Measurements from ENCODE around the gene PHF1. TPM values are rescaled to one million over a fixed set of nuclear protein-coding genes. Genes with fewer than 3 reads are reported as not detected.

PHF1 gene
- total and polyA plus RNA-seq, 2 of the 13 experiments (the other 11 are each of a cell fraction or from before 2014, with no cell fraction given) = 25.4 to 61.9 TPM

DNA sequence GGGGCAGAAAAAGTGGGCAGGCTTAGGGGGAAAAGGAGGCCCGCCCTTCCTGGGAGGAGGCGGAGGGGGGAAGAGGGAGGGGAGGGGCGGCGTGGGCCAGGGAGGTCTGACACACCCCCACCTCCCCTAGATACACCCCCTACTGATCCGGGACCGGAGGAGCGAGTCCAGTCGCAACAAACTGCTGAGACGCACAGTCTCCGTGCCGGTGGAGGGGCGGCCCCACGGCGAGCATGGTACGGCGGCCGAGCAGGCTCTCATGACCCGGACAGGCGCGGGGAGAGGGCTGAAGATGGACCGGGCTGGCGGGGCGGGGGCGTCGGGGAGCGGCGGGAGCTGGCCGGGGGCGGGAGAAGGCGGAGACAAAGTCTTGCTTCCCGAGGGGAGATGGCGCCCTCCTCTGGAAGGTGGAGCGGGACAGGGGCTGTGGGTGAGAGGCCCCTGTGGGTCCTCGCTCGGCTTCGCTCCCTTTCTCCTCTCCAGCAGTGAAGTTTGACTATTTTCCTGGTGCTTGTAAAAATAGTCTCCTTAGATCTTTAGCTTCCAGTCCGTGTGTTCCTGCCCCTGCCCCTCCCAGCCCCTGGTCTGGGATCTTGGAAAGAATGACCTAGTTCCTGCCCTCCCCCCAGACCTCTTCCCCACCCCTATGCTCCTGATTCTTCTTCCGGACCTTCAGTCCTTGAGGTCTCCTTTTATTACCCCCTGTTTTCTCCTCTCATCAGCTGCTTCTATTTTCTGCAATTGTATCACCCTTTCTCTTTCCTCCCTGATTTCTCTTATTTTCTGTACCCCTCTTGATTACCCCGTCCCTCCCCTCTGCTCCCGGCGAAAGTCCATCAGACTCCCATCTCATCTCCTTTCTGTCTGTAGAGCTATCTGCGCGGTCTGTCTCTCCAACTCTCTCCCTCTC, 15.1 kb downstream of the PHF1 start (continued):
- peak; percentile 93; the same call in 1 of the 2 replicates for TF ChIP-seq AHR (CRISPR knock-in tag; IDR thresholded peaks at IDR 0.05)
- TF ChIP-seq, protein P1, sequence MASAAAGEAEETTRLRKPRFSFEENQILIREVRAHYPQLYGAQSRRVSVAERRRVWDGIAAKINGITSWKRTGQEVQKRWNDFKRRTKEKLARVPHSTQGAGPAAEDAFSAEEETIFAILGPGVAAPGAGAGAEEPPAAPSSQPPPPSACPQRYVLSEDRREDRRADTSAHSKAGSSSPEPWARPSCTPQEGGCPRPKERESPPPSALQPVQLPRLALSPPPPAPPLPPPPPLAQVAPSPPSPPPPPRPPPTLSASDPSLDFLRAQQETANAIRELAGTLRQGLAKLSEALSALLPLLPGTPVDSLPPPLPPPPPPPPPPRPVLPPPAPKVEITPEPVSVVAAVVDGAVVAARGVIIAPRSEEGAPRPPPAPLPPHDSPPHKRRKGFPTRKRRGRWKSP (CRISPR knock-in tag; IDR thresholded peaks at IDR 0.05) = no peak
- no peak for TF ChIP-seq HNF4G (IDR thresholded peaks at IDR 0.05; ENCODE audit: borderline replicate concordance, low read depth, low read length)
- no peak; the same call in 1 of the 2 replicates for TF ChIP-seq HNF4G (CRISPR knock-in tag; IDR thresholded peaks at IDR 0.05; ENCODE audit: borderline replicate concordance, low read depth)
- TF ChIP-seq NR3C1 (CRISPR knock-in tag; IDR thresholded peaks at IDR 0.05) = no peak
- TF ChIP-seq ZNF879 (CRISPR knock-in tag; IDR thresholded peaks at IDR 0.05) = 0 out of 2 replicates have a peak, but pooled peaks have one; percentile 16
- TF ChIP-seq HNRNPK (IDR thresholded peaks at IDR 0.05; ENCODE audit: low read depth, low read length, poor library complexity, severe bottlenecking) = peak; percentile 63
- TF ChIP-seq ZNF572 (CRISPR knock-in tag; IDR thresholded peaks at IDR 0.05) = no peak
- peak; percentile 41; the same call in 1 of the 2 replicates for TF ChIP-seq ZC3H13 (CRISPR knock-in tag; IDR thresholded peaks at IDR 0.05)
- no peak for TF ChIP-seq DNMT1 (CRISPR knock-in tag; IDR thresholded peaks at IDR 0.05)
- peak; percentile 38; the same call in 1 of the 2 replicates for TF ChIP-seq HOXA5 (CRISPR knock-in tag; IDR thresholded peaks at IDR 0.05)
- no peak for TF ChIP-seq ZNF883 (CRISPR knock-in tag; IDR thresholded peaks at IDR 0.05; ENCODE audit: not compliant biosample characterization)
- TF ChIP-seq ZFP90 (CRISPR knock-in tag; IDR thresholded peaks at IDR 0.05; ENCODE audit: borderline replicate concordance) = no peak
- no peak for TF ChIP-seq ZNF670 (CRISPR knock-in tag; IDR thresholded peaks at IDR 0.05; ENCODE audit: borderline replicate concordance)
- TF ChIP-seq ZSCAN29 (CRISPR knock-in tag; conservative IDR thresholded peaks at IDR 0.05) = no peak
- no peak for TF ChIP-seq ZNF10 (CRISPR knock-in tag; IDR thresholded peaks at IDR 0.05; ENCODE audit: borderline replicate concordance, low read depth)
- TF ChIP-seq HES4 (CRISPR knock-in tag; IDR thresholded peaks at IDR 0.05; ENCODE audit: borderline replicate concordance) = no peak
- no peak for TF ChIP-seq ZNF232 (CRISPR knock-in tag; IDR thresholded peaks at IDR 0.05; ENCODE audit: borderline replicate concordance)
- TF ChIP-seq ZSCAN22 (CRISPR knock-in tag; IDR thresholded peaks at IDR 0.05) = no peak
- TF ChIP-seq, protein P2, sequence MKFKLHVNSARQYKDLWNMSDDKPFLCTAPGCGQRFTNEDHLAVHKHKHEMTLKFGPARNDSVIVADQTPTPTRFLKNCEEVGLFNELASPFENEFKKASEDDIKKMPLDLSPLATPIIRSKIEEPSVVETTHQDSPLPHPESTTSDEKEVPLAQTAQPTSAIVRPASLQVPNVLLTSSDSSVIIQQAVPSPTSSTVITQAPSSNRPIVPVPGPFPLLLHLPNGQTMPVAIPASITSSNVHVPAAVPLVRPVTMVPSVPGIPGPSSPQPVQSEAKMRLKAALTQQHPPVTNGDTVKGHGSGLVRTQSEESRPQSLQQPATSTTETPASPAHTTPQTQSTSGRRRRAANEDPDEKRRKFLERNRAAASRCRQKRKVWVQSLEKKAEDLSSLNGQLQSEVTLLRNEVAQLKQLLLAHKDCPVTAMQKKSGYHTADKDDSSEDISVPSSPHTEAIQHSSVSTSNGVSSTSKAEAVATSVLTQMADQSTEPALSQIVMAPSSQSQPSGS (CRISPR knock-in tag; IDR thresholded peaks at IDR 0.05) = peak; percentile 37; the same call in 1 of the 2 replicates
- TF ChIP-seq, protein P3, sequence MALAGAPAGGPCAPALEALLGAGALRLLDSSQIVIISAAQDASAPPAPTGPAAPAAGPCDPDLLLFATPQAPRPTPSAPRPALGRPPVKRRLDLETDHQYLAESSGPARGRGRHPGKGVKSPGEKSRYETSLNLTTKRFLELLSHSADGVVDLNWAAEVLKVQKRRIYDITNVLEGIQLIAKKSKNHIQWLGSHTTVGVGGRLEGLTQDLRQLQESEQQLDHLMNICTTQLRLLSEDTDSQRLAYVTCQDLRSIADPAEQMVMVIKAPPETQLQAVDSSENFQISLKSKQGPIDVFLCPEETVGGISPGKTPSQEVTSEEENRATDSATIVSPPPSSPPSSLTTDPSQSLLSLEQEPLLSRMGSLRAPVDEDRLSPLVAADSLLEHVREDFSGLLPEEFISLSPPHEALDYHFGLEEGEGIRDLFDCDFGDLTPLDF (CRISPR knock-in tag; IDR thresholded peaks at IDR 0.05) = no peak
- TF ChIP-seq GPN1 (CRISPR knock-in tag; IDR thresholded peaks at IDR 0.05; ENCODE audit: borderline replicate concordance) = no peak
